GM18520 (cell line): Measurements from ENCODE around the gene C1QB.
"Not testable (repeated sequence)": the region's sequence is repeated elsewhere in the genome, so short reads cannot be mapped to it uniquely, and the experiment has no call there.

ENCODE experiments used
- ATAC-seq: cut with Tn5 transposase; IDR thresholded peaks from one replicate; pipeline ENCODE4 v1.9.1; 2021; ENCODE audit not compliant: unreplicated experiment

Gene C1QB

GRCh38 chr1:22691031-22691753, 38.2 kb downstream of the C1QB start:
- no peak for ATAC-seq

GRCh38 chr1:22694172-22694571, 41.1 kb downstream of the C1QB start:
- ATAC-seq: no peak

GRCh38 chr1:22696610-22697009, 43.6 kb downstream of the C1QB start:
- ATAC-seq: no peak

DNA sequence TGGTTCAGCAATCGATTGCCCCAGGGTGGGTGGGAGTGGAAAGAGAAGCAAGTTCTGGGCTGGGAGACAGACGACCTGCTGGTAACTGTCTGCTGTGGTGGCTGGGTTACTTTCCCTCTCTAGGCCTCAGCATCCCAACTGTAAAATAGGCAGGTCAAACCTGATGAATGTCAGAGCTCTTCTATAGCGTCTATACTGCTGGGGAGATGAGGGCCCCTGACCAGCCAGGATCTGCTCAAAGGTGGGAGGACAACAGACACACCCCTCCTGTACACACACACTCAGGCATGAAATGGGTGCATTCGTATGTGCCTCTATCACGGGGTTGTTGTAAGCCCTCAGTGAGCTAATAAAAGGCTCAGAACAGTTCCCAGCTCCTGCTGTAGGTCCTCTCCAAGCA, 44.9 kb downstream of the C1QB start:
- ATAC-seq: no peak

GRCh38 chr1:22699681-22700520, 46.9 kb downstream of the C1QB start:
- ATAC-seq: no peak

- ATAC-seq: no peak
These were observed 49.5 kb downstream of the C1QB start for GRCh38 chr1:22702296-22703085.

DNA sequence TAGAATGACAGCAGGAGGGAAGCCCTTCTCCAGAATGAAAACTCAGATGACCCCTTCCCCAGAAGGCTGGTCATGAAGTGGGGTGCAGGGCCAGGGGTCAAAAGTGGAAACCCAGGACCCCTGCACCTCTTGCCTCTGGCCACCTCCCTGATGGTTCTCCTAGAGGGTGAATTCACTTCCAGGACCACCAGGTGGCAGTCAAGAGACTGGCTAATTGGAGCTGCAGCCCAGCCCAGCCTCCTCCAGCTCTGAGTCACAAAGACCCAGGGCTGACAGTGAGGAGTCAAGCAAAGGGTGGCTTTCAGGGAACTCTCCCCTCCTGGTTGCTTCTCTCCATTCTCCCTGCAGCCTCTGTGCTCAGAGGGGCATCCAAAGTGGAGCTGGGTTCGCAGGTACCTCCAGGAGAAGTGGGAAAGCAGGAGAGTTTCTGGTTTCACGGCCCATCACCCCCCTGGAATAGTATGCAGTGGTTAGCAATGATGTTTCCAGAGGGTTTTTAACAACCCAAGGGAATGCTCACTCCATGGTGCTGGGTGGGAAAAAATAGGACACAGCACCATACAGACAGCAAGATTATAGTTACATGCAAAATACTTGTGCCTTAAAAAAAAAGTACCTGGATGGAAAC, 51.5 kb downstream of the C1QB start:
- peak; percentile 53 for ATAC-seq

DNA sequence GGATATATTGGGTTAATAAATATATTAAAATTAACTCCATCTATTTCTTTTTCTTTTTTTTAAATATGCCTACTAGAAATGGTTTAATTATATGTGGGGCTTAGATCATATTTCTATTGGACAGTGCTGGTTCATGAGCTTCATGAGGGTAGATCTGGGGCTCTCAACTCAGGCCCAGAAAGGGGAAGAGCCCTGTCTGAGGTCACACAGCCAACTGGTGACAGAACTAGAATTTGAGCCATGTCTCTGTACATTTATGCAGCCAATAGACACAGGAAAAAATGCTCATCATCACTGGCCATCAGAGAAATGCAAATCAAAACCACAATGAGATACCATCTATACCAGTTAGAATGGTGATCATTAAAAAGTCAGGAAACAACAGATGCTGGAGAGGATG, 52.5 kb downstream of the C1QB start:
- ATAC-seq: no peak

DNA sequence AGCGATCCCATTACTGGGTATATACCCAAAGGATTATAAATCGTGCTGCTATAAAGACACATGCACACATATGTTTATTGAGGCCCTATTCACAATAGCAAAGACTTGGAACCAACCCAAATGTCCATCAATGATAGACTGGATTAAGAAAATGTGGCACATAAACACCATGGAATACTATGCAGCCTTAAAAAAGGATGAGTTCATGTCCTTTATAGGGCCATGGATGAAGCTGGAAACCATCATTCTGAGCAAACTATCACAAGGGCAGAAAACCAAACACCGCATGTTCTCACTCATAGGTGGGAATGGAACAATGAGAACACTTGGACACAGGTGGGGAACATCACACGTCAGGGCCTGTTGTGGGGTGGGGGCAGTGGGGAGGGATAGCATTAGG, 53.1 kb downstream of the C1QB start:
- ATAC-seq: not testable (repeated sequence)

DNA sequence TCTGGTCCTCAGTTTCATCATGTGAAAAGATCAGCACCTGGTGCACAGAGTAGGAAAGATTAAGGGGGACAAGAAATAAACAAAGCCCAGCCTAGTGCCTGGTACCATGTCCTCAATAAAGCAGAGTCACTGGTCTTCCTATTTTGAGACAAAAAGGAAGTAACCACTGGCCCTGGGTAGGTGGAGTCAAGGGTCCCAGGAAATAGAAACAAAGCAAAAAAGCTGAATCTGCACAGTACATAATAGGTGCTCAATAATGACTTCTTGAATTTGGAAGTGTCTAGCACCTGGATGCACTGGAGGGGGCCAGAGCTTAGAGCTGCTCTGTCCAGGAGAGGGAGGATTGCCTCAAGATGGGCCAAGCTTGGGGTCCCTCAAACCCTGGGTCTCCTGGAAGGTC, 55.7 kb downstream of the C1QB start:
- no peak for ATAC-seq

- ATAC-seq: no peak
These were observed 56.2 kb downstream of the C1QB start for GRCh38 chr1:22709227-22709626.

DNA sequence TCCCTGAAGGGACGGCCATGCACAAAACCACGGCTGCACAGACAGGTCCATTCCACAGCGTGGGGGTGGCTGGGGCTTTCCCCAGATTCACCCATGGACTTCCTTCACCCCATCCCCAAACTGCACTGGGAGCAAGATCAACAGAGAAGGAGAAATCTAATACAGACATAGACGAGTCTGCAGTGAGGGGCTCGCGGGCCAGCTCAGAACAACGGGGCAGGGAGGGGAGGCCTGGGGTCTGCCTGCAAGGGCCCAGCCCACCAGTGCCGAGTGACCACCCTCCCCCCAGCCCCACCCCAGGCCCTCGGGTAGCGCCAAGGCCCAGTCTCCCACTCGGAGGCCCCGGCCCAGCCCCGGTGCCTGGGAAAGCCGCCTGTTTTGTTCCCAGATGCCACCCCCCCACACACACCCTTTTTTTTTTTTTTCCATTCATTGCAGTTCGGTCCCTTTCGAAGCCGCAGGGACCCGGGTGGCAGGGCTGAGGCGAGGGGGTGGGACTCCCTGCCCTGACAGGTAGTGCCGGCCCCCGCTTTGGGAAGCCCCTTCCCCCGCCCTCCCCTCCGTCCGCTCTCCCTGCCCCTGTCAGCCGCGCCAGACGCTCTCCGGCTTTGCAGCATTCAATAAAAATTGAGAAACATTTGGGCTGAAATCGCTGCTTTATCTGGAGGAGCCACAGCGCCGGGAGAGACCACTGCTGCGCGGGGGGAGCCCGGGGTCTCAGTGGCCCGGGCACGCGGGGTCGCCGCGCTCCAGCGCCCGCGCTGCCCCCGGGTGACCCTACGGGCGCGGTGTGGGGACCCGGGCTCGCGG, 57.1 kb downstream of the C1QB start:
- ATAC-seq: no peak

- no peak for ATAC-seq
These were observed 57.6 kb downstream of the C1QB start, which contains the start of gene EPHB2 for GRCh38 chr1:22710701-22711049. Gene EPHB2, plus strand, starts transcription at chr1:22710839. Its CDS starts 144 bp downstream, at chr1:22710983.

- ATAC-seq: no peak
These were observed 58.0 kb downstream of the C1QB start for GRCh38 chr1:22711071-22711470.
